ENCODE measurements around the gene CACNA1H. TPM values are rescaled to one million over a fixed set of nuclear protein-coding genes. Genes with fewer than 3 reads are reported as not detected.

The CACNA1H gene
- total RNA-seq, 1 donor from 2014 or later = 42.8 TPM

DNA sequence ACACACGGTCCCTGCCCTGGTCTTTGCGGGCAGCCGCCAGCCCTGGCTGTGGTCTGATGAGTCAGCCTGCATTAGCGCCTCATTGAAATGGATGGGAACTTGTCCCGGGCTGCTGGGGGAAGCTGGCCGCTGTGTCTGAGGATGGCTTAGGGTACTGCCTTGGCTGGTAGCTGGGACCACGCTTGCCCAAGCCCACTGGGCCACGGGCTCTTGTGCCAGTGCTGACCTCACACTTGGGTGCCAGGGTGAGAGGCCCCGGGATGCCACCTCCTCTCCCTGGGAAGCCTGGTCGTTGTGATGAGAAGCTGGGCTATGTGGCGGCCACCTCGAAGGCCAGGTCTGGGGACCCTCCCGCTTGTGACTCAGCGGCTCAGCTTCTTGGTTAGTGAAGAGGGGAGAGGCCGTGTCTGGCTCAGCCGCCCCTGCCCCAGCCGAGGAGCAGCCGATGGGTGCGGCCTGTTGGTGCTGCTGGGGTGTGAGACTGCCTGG is 10.7 kb downstream of the CACNA1H start:
- Mint-ChIP-seq H3K27ac (no peak overlapping the region), H3K27me3 (no peaks in the 10 kb centered on the region), H3K4me1 (ENCODE audit: low read depth) (peaks cover 9% of the 10 kb centered on the region), H3K9me3 (ENCODE audit: low read depth) (no peaks in the 10 kb centered on the region), H3K36me3 (ENCODE audit: insufficient read depth) (peaks cover 1% of the 10 kb centered on the region), H3K4me3 (ENCODE audit: low read depth) (no peak overlapping the region)
- DNase-seq (ENCODE audit: low spot score, unreplicated experiment) = no peak
- TF ChIP-seq, protein P1, sequence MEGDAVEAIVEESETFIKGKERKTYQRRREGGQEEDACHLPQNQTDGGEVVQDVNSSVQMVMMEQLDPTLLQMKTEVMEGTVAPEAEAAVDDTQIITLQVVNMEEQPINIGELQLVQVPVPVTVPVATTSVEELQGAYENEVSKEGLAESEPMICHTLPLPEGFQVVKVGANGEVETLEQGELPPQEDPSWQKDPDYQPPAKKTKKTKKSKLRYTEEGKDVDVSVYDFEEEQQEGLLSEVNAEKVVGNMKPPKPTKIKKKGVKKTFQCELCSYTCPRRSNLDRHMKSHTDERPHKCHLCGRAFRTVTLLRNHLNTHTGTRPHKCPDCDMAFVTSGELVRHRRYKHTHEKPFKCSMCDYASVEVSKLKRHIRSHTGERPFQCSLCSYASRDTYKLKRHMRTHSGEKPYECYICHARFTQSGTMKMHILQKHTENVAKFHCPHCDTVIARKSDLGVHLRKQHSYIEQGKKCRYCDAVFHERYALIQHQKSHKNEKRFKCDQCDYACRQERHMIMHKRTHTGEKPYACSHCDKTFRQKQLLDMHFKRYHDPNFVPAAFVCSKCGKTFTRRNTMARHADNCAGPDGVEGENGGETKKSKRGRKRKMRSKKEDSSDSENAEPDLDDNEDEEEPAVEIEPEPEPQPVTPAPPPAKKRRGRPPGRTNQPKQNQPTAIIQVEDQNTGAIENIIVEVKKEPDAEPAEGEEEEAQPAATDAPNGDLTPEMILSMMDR (IDR thresholded peaks at IDR 0.05; ENCODE audit: unreplicated experiment) = no peak

DNA sequence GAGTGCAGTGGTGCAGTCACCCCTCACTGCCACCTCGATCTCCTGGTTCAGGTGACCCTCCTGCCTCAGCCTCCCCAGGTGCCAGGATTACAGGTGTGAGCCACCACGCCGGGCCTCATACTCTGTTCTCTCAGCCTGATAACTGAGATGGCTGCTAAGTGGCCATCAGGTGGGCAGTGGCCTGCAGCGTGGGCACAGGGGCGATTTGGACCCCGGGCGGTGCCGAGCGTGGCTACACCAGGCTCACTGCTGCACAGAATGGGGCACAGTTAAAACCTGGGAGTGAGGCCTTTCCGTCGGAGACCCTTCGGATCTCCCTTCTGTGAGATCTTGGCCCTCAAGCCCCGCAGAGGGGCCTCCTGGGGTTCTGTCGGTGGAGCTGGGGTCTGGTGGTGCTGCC is 11.5 kb downstream of the CACNA1H start:
- DNase-seq (ENCODE audit: low spot score, unreplicated experiment) = no peak
- Mint-ChIP-seq H3K4me3 (ENCODE audit: low read depth) (no peak overlapping the region), H3K9me3 (ENCODE audit: low read depth) (no peaks in the 10 kb centered on the region), H3K4me1 (ENCODE audit: low read depth) (peaks cover 8% of the 10 kb centered on the region), H3K36me3 (ENCODE audit: insufficient read depth) (peaks cover 1% of the 10 kb centered on the region), H3K27ac (no peak overlapping the region), H3K27me3 (no peaks in the 10 kb centered on the region)
- TF ChIP-seq, protein P1 (IDR thresholded peaks at IDR 0.05; ENCODE audit: unreplicated experiment) = no peak

DNA sequence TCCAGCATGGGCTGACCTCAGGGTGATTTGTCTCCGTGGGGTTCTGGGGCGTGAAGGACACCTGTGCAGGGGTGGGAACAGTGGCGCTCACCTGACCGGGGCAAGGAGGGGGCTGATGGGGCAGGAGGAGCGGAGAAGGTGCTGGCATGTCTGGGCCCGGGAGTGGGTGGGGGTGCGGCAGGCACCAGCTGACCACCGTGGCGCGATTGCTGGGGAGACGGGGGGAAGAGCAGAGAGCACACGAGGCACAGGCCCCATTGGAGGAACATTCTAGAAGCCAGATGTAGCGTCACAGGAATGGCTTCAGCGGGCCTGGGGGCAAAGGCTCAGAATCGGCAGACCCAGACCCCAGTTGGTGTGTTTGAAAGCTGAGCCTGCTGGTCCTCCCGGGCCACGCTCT is 12.1 kb downstream of the CACNA1H start:
- H3K4me3 Mint-ChIP-seq (ENCODE audit: low read depth) = no peak overlapping the region
- no peak overlapping the region for H3K27ac Mint-ChIP-seq
- TF ChIP-seq, protein P1 (IDR thresholded peaks at IDR 0.05; ENCODE audit: unreplicated experiment) = no peak
- no peaks in the 10 kb centered on the region for H3K9me3 Mint-ChIP-seq (ENCODE audit: low read depth)
- H3K36me3 Mint-ChIP-seq (ENCODE audit: insufficient read depth) = peaks cover 1% of the 10 kb centered on the region
- H3K27me3 Mint-ChIP-seq = no peaks in the 10 kb centered on the region
- no peak for DNase-seq (ENCODE audit: low spot score, unreplicated experiment)
- peaks cover 2% of the 10 kb centered on the region for H3K4me1 Mint-ChIP-seq (ENCODE audit: low read depth)

DNA sequence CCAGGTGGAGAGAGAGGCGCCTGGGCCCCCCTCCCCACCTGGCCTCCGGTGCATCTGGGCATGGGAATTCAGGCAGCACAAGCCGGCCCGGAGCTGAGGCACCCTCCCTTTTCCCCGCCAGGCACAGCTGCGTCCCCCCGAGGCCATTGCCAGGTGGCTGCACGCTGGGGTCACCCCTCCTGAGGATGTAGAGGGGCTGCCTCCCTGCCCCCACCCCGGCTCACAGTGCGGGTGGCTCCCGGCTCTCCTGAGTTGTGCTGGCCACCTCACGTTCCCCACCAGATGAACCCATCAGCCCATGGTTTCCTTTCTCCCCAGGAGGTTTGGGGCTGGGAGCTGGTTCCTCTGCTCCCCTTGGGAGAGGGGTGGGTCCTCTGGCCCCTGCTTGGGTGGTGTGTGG is 12.6 kb downstream of the CACNA1H start:
- Mint-ChIP-seq H3K27me3 (no peaks in the 10 kb centered on the region), H3K9me3 (ENCODE audit: low read depth) (no peaks in the 10 kb centered on the region), H3K4me3 (ENCODE audit: low read depth) (no peak overlapping the region), H3K4me1 (ENCODE audit: low read depth) (no peaks in the 10 kb centered on the region), H3K36me3 (ENCODE audit: insufficient read depth) (peaks cover 1% of the 10 kb centered on the region), H3K27ac (no peak overlapping the region)
- TF ChIP-seq, protein P1 (IDR thresholded peaks at IDR 0.05; ENCODE audit: unreplicated experiment) = no peak
- no peak for DNase-seq (ENCODE audit: low spot score, unreplicated experiment)

DNA sequence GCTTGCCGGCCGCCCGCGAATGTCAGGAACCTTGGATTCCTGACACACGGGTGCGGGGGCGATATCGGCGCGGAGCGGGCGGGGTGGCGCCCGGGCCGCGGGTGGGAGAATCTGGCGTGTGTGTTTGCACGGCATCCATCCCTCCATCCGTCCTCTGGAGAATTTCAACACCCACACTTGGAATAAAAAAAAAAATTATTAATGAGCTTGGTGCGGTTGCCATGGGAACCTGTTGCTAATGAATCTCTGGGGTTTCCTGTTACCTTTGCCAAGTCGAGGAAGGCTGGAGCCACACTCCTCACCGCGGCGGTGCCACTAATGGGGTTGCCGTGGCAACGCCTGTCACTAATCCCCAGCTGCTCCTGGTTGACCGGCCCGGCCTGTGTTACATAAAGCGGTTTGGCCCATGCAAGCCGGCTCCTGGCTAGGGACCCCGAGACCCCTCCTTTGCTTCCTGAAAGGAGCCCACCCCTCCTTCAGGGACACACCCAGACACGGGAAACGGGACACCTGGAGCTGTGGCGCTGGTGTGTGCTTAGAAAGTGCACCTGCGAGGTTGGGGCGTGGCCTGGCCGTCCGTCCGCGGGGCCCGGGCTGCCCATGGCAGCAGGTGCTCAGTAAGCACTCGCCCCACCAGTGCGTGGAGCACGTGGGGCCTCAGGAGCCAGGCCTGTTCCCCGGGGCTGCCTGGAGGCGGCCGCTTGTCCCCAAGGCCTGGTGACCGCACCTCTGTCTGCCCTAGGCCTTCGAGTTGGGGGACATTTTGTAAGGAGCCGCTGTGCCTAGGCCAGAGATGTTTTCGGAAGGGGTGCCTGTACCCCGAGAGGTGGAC is 14.6 kb downstream of the CACNA1H start:
- no peak for DNase-seq (ENCODE audit: low spot score, unreplicated experiment)
- Mint-ChIP-seq H3K4me1 (ENCODE audit: low read depth) (no peaks in the 10 kb centered on the region), H3K9me3 (ENCODE audit: low read depth) (no peaks in the 10 kb centered on the region), H3K4me3 (ENCODE audit: low read depth) (no peak overlapping the region), H3K27me3 (no peaks in the 10 kb centered on the region), H3K36me3 (ENCODE audit: insufficient read depth) (peaks cover 1% of the 10 kb centered on the region), H3K27ac (peak overlapping the region; percentile 16)
- TF ChIP-seq, protein P1 (IDR thresholded peaks at IDR 0.05; ENCODE audit: unreplicated experiment) = no peak

Measured in progenitor cell of endocrine pancreas (in vitro differentiated cells).